ENCODE data around the gene BIRC2.

Gene BIRC2

DNA sequence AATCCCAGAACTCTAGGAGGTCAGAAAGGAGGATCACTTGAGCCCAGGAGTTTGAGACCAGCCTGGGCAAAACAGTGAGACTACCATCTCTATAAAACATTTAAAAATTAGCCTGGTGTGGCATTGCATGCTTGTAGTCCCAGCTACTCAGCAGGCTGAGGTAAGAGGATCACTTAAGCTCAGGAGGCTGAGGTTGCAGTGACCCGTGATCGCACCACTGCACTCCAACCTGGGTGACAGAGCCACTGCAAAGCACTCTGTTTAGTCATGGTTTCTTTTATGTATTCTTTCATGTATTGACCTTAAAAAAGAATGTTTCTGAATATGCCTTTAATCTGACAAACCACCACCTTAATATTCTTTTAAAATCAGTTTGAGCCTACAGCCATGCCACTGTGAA is 52.2 kb downstream of the BIRC2 start:
- no peak overlapping the region for H3K4me3 ChIP-seq (ENCODE audit: low read depth, low read length)

- no peak overlapping the region for H3K4me3 ChIP-seq (ENCODE audit: low read depth, low read length)
These were observed 53.6 kb downstream of the BIRC2 start for GRCh38 chr11:102400603-102401002.

DNA sequence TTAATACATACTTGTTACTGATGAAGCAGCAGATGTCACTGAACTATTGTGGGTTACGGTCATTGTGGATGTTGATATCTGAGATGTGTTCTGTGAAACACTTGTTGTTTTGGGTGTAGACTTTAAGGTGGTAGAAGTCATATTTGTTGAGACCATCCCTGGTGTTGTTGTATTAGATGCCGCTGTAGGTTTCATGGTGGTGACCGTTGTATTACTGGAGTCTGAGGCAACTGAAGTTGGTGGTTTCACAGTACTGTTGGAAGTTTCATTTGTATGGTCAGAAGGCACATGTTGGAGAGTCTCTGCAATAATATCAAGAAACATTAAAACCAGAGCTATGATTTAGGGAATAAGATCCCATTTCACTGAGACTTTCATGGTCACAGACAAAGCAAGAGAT is 54.9 kb downstream of the BIRC2 start:
- no peak overlapping the region for H3K4me3 ChIP-seq (ENCODE audit: low read depth, low read length)

DNA sequence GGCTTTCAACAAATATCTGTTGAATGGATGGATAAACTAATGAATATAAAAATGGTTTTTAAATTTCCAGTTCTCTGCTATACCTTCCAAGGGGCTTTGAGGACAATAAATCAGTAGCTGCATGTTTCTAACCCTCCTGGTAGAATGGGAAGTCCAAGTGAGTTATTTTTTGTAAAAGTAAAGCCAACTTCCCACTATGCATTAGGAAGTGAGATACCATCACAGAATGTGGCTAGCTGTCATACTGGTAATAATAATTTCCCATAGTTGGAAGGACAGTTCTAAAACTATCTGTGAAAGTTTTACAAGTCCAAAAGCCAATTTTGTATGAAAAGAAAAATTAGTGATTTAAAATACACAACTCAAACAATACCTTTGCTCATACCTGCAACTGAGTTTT is 55.5 kb downstream of the BIRC2 start:
- H3K4me3 ChIP-seq (ENCODE audit: low read depth, low read length) = no peak overlapping the region

GRCh38 chr11:102405501-102405900 is 58.5 kb downstream of the BIRC2 start:
- H3K4me3 ChIP-seq (ENCODE audit: low read depth, low read length) = no peak overlapping the region

- no peak overlapping the region for H3K4me3 ChIP-seq (ENCODE audit: low read depth, low read length)
These were observed 59.1 kb downstream of the BIRC2 start for GRCh38 chr11:102406099-102406498.

GRCh38 chr11:102407901-102408300 is 60.9 kb downstream of the BIRC2 start:
- H3K4me3 ChIP-seq (ENCODE audit: low read depth, low read length) = no peak overlapping the region

GRCh38 chr11:102408339-102408738 is 61.3 kb downstream of the BIRC2 start:
- H3K4me3 ChIP-seq (ENCODE audit: low read depth, low read length) = no peak overlapping the region

- no peak overlapping the region for H3K4me3 ChIP-seq (ENCODE audit: low read depth, low read length)
These were observed 63.4 kb downstream of the BIRC2 start for GRCh38 chr11:102410382-102410784.

- no peak overlapping the region for H3K4me3 ChIP-seq (ENCODE audit: low read depth, low read length)
These were observed 64.1 kb downstream of the BIRC2 start for GRCh38 chr11:102411142-102411541.

- no peak overlapping the region for H3K4me3 ChIP-seq (ENCODE audit: low read depth, low read length)
These were observed 66.5 kb downstream of the BIRC2 start for GRCh38 chr11:102413497-102413896.

- H3K4me3 ChIP-seq (ENCODE audit: low read depth, low read length) = no peak overlapping the region
These were observed 67.5 kb downstream of the BIRC2 start for GRCh38 chr11:102414559-102414958.

GRCh38 chr11:102415304-102415916 is 68.4 kb downstream of the BIRC2 start:
- H3K4me3 ChIP-seq (ENCODE audit: low read depth, low read length) = no peak overlapping the region

DNA sequence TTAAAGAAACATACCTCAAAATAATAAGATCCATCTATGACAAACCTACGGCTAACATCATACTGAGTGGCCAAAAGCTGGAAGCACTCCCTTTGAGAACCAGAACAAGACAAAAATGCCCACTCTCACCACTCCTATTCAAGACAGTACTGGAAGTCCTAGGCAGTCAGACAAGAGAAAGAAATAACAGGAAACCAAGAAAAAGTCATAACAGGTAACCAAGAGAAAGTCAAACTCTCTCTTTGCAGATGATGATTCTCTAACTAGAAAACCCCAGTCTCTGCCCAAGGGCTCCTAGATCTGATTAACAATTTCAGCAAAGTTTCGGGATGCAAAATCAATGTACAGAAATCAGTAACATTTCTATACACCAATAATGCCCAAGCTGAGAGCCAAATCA is 70.0 kb downstream of the BIRC2 start:
- no peak overlapping the region for H3K4me3 ChIP-seq (ENCODE audit: low read depth, low read length)

GRCh38 chr11:102419181-102419580 is 72.2 kb downstream of the BIRC2 start:
- no peak overlapping the region for H3K4me3 ChIP-seq (ENCODE audit: low read depth, low read length)

DNA sequence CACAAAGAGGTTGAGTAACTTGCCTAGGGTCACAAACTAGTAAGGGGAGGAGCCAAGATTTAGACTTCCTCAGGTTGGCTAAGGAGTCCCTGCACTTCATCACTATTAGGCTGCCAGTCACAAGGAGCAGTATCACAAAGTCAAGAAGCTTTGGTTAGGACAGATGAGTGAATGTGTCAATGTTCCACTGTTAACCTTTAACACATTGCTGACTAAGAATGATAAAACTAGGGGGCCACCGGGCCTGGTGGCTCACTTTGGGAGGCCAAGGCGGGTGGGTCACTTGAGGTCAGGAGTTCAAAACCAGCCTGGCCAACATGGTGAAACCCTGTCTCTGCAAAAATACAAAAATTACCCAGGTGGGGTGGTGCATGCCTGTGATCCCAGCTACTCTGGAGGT is 73.5 kb downstream of the BIRC2 start:
- no peak overlapping the region for H3K4me3 ChIP-seq (ENCODE audit: low read depth, low read length)

DNA sequence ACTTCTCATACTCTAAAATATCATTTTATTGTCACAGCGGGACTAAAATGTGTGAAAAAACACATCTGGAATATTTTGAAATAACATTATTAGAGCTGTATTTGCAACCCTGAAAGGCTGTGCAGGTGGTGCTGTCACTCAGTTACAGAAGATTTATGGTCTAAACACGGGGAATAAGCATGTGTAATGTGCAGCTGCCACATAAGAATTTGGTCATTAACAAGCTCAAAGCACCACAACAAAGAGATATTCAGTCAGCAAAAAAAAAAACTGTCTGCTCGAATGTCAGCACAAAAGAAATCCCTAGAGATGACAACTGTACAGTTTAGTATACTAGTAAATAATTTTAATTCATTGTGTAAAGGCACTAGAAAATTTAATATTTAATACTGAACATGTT is 74.2 kb downstream of the BIRC2 start:
- no peak overlapping the region for H3K4me3 ChIP-seq (ENCODE audit: low read depth, low read length)

DNA sequence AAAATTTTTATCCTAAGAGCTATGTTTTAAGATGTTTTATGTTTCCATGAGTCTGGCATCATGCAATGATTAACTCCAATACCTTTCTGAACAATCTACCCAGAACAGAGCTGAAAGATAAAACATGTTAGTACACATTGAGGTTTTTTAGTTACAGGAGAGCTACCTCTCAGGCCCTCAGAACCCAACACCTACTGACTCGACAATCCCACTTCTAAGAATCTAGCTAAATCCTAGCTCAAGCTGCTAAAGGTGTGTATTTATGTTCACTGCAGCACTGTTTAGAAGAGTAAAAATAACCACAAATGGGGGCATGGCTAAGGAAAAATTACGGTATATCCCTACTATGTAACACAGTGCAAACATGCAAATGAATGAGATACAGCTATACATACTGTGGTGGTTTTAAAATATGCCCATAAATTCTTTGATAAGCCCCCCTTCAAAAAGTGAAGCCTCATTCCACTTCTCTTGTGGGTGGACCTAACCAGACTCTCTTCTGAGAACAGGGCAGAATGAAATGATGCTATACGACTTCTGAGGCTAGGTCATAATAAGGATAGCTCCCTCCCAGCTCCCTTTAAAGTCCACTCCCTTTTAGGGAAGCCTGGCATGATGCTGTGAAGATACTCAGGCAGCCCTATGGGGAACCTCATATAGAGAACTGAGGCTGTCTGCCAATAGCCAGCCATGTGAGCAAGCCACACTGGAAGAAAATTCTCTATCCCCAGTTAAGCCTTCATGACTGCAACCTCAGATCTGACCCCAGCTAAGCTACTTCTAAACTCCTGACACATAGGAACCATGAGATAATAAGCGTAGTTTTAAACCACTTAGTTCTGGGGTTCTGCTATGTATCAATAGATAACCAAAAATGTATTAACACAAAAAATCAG is 76.1 kb downstream of the BIRC2 start:
- H3K4me3 ChIP-seq (ENCODE audit: low read depth, low read length) = no peak overlapping the region

DNA sequence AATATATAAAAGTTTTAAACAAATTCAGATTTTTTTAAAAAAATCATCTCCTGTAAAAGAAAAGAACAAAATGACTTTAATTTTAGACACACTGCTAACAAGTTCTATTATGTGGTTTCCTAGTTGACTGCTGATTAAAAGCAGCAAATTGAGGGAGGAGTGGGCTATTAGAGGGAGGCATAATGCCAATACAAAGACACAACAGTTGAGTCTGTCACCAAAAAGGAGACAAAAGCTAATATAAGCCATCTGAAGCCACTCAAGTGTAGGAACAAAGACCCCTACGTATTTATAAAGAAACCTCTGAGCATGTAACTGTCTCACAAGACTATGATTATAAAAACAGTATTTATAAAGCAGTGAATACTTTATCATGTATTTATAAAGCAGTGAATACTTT is 76.9 kb downstream of the BIRC2 start:
- H3K4me3 ChIP-seq (ENCODE audit: low read depth, low read length) = no peak overlapping the region

GRCh38 chr11:102426000-102426399 is 79.0 kb downstream of the BIRC2 start:
- no peak overlapping the region for H3K4me3 ChIP-seq (ENCODE audit: low read depth, low read length)

GRCh38 chr11:102426570-102426969 is 79.6 kb downstream of the BIRC2 start:
- H3K4me3 ChIP-seq (ENCODE audit: low read depth, low read length) = no peak overlapping the region

GRCh38 chr11:102427068-102427467 is 80.1 kb downstream of the BIRC2 start:
- no peak overlapping the region for H3K4me3 ChIP-seq (ENCODE audit: low read depth, low read length)
